Pancreas (tissue), 10 donors: ENCODE data around the gene TNS3. TPM values are rescaled to one million over a fixed set of nuclear protein-coding genes. Genes with fewer than 3 reads are reported as not detected.

Experiments used
- ATAC-seq, 4 donors: fragments of 200-7000 bp; cut with Tn5 transposase; one replicate each; pipeline versions ENCODE4 v1.8.0 to v1.9.1; 2020; ENCODE audit warnings: mild to moderate bottlenecking in 4 of 4, moderate library complexity in 4 of 4
- DNase-seq, 6 donors: peaks; one replicate each; pipeline ENCODE4 v3.0.0-alpha.2; 2020
- FAIRE-seq: peaks from 2 replicates; lab custom pipeline; 2012; peaks lifted over from hg19 to GRCh38; lab: Jason Lieb, UNC
- H3K27ac ChIP-seq, 4 donors: fragments of 200-600 bp; sonication (generic); 1 replicate in 3 of 4; 2 replicates in 1 of 4; pipeline versions ENCODE4 v1.5.0 to v1.8.0; 2020
- H3K27me3 ChIP-seq, 4 donors: fragments of 200-600 bp; one replicate each; pipeline ENCODE4 v1.8.0; 2021
- H3K36me3 ChIP-seq, 3 donors: fragments of 200-600 bp; sonication (generic) in 1 of 3; one replicate each; pipeline versions ENCODE4 v1.5.0 to v1.8.0; 2020 to 2021
- H3K4me1 ChIP-seq, 3 donors: fragments of 200-600 bp; one replicate each; pipeline ENCODE4 v1.8.0; 2021
- H3K4me3 ChIP-seq, 4 donors: fragments of 200-600 bp; sonication (generic) in 2 of 4; one replicate each; pipeline versions ENCODE4 v1.5.0 to v1.8.0; 2020 to 2021
- H3K9me3 ChIP-seq, 4 donors: fragments of 200-600 bp; one replicate each; pipeline ENCODE4 v1.8.0; 2021
- WGBS, 2 donors: extraction: QIAGEN DNeasy Blood & Tissue Kit; methylation state at CpG; one replicate each; pipeline ENCODE4 v1.1.7; 2013; 5-methylcytosine and 5-hydroxymethylcytosine counted together
- intact Hi-C, 3 donors: fragments of 100-400 bp; cut with DNase I; formaldehyde crosslinking; loops; one replicate each; pipeline versions ENCODE4 v1.11.1 to v1.14.2; 2022
- polyA plus RNA-seq, 2 donors: library from polyadenylated mRNA; stranded (reverse); fragments of 200-250 nt; gene quantifications; one replicate each; pipeline ENCODE4 v1.2.3, GENCODE V29; 2013
- total RNA-seq, 6 donors: library from RNA; stranded (reverse); fragmentation: NEBNext Ultra II Directional in 4 of 6; extraction: Animal tissue kit (Norgen Biotek cat#: 25700) in 4 of 6; gene quantifications; one replicate each; pipeline versions ENCODE4 v1.2.1 to v1.2.4, GENCODE V29; 2021 to 2023
- TF ChIP-seq, protein P1 (sequence below), 4 donors: fragments of 200-600 bp; sonication (generic) in 3 of 4; IDR thresholded peaks; one replicate each; pipeline versions ENCODE4 v1.5.0 to v1.8.0; 2021; ENCODE audit warnings: antibody characterized with exemption in 4 of 4
- donor health status: healthy with polysubstance abuse.
- donor health status: DM: no; HTN: no; CAD: no; lungs with moderate emphysema.
- donor health status: DM: no; HTN: no; CAD: no.
- donor health status: control.
- donor health status: control.
- donor health status: Bipolar disorder and iron deficiency.
- donor health status: DM: yes; HTN: yes; CAD: no.
- donor health status: DM: no; HTN: no; CAD: no.
- donor health status: DM: no; HTN: no; CAD: no.
- donor health status: DM: yes; HTN: yes; CAD: no.

The TNS3 gene
- total and polyA plus RNA-seq, 8 donors, result 28.0 to 125 (median 91.2) TPM

DNA sequence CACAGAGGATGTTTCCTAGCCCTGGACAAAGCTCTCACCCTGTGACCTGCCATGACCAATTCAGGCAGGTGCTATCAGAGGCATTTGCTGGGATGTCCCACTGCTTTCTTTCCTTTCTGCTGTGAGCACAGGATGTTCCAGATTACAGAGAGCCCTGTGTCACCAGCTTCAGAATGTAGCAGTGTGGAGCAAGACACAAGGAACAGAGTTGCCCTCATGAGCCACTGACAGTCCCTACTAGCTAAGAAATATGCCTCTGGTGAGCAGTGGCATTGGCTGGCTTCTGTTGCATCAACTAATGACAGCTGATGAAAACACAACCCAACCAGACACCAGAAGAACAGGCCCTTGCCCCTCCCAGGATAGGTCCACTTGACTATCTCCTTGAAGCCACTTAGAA, 337.2 kb downstream of the TNS3 start:
- Histone ChIP-seq H3K27ac (no peak overlapping the region), H3K4me1 (no peaks in the 10 kb centered on the region), H3K9me3 (no peaks in the 10 kb centered on the region), H3K4me3 (no peak overlapping the region), H3K36me3 (no peaks in the 10 kb centered on the region), H3K27me3 (no peaks in the 10 kb centered on the region)
- intact Hi-C loops, result no loop called here
- ATAC-seq (no peak), DNase-seq (no peak), FAIRE-seq (no peak)
- TF ChIP-seq, protein P1, sequence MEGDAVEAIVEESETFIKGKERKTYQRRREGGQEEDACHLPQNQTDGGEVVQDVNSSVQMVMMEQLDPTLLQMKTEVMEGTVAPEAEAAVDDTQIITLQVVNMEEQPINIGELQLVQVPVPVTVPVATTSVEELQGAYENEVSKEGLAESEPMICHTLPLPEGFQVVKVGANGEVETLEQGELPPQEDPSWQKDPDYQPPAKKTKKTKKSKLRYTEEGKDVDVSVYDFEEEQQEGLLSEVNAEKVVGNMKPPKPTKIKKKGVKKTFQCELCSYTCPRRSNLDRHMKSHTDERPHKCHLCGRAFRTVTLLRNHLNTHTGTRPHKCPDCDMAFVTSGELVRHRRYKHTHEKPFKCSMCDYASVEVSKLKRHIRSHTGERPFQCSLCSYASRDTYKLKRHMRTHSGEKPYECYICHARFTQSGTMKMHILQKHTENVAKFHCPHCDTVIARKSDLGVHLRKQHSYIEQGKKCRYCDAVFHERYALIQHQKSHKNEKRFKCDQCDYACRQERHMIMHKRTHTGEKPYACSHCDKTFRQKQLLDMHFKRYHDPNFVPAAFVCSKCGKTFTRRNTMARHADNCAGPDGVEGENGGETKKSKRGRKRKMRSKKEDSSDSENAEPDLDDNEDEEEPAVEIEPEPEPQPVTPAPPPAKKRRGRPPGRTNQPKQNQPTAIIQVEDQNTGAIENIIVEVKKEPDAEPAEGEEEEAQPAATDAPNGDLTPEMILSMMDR (IDR thresholded peaks at IDR 0.05), result no peak

DNA sequence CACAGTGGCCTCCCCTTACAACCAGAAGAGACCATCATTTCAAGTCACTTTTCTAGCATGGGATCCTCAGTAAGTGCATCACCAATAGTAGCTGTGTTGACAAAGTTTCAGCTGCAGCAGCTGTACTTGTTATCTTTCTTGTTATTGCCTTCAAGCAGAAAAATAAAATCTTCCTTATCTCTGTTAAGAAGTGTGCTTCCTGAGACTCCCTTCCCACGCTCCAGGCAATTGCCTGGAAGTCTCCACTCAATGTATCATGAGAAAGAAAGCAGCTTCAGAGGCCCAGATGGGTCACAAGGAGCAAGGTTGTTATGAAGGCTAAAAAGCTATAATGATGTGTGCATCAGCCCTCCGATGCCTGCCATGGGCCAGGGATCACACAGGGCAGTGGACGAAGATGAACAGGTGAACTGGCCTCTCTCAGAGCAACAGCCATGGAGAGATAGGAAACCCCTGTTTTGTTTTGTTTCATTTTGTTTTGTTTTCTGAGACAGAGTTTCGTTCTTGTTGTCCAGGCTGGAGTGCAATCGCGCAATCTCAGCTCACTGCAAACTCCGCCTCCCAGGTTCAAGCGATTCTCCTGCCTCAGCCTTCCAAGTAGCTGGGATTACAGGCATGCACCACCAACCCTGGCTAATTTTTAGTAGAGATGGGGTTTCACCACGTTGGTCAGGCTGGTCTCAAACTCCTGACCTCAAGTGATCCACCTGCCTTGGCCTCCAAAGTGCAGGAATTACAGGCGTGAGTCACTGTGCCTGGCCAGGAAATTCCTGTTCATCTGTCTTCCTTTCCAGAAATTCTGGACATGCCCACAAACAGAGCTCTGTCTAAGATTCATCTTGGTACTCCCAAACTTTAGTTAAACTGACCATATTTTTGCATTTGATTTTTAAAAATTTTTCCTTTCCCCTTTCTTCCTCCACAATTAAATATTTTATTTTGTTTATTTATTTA, 340.5 kb downstream of the TNS3 start:
- Histone ChIP-seq H3K36me3 (no peaks in the 10 kb centered on the region), H3K27ac (no peak overlapping the region), H3K4me3 (no peak overlapping the region), H3K4me1 (no peaks in the 10 kb centered on the region), H3K9me3 (no peaks in the 10 kb centered on the region), H3K27me3 (no peaks in the 10 kb centered on the region)
- WGBS, 2 donors, result 85 to 87% methylated on average over 10 of the region's 10 CpGs
- FAIRE-seq (no peak), DNase-seq (no peak), ATAC-seq (no peak)
- intact Hi-C loops, result no loop called here
- TF ChIP-seq, protein P1 (IDR thresholded peaks at IDR 0.05), result no peak

DNA sequence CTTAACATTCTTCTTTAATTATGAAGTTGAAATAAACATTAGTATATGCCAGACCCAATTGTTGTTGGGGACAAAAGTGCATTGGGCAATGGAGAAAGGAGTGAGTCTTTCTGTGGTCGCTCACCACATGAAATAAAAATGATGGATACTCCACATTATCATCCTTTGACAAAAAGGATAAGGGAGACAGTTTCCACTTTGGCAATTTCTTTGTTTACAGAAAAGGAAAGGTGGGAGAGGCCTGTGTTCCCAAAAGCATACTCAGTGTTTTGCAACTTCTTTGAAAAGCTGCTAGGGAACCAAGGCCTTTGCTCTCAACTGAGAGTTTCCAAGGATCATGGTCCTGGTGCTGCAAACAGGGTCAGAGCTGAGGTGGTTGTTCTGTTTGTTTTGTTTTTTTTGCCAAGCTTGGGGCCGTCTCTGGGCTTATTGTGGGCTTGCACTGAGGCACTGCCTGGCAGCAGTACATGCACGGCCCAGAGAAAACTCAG, 341.9 kb downstream of the TNS3 start:
- intact Hi-C loops, result no loop called here
- FAIRE-seq (no peak), DNase-seq (no peak), ATAC-seq (peak in 2 of 4 donors; percentile 21 to 36)
- 75 to 87% methylated on average over 3 of the region's 3 CpGs for WGBS, 2 donors
- H3K36me3 ChIP-seq, result no peaks in the 10 kb centered on the region
- TF ChIP-seq, protein P1 (IDR thresholded peaks at IDR 0.05), result no peak
- no peaks in the 10 kb centered on the region for H3K9me3 ChIP-seq
- H3K27me3 ChIP-seq, result no peaks in the 10 kb centered on the region
- H3K4me3 ChIP-seq, result no peak overlapping the region
- H3K27ac ChIP-seq, result no peak overlapping the region
- H3K4me1 ChIP-seq, result no peaks in the 10 kb centered on the region

DNA sequence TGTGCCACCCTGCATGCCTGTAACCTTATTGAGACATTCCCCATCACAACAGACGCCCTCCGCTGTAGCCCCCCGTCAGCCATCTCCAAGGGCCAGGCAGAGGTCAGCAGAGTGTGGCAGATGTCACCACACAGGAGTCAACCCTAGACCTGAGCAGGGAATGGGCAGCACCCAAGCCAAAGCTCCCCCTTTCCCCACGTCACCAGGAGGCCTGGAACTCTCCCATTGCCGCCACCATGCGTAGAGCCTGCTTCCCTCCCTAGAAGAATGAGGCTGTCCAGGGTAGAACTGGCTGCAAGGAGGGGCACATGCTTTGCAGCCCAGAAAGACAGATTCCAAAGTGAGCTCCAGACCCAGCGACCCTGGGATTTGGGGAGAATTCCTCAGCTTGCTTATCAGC, 342.9 kb downstream of the TNS3 start:
- Histone ChIP-seq H3K4me3 (no peak overlapping the region), H3K27ac (no peak overlapping the region), H3K9me3 (no peaks in the 10 kb centered on the region), H3K4me1 (no peaks in the 10 kb centered on the region), H3K27me3 (no peaks in the 10 kb centered on the region), H3K36me3 (no peaks in the 10 kb centered on the region)
- FAIRE-seq, result no peak
- 83 to 86% methylated on average over 7 of the region's 7 CpGs for whole genome bisulfite sequencing, 2 donors
- no peak for ATAC-seq
- no peak for DNase-seq
- TF ChIP-seq, protein P1 (IDR thresholded peaks at IDR 0.05), result no peak
- intact Hi-C loops, result no loop called here
